Left lung (tissue), 10 donors: ENCODE results near the gene AP5S1. TPM values are rescaled to one million over a fixed set of nuclear protein-coding genes. Genes with fewer than 3 reads are reported as not detected.

Experiments used
- ATAC-seq: fragments of 200-7000 bp; cut with Tn5 transposase; one replicate; pipeline ENCODE4 v1.9.1; 2020; ENCODE audit warnings: moderate library complexity
- DNase-seq, 4 donors: peaks; one replicate each; pipeline ENCODE4 v3.0.0-alpha.2; 2013 to 2020
- H3K27ac ChIP-seq, 2 donors: fragments of 200-600 bp; sonication (generic) in 1 of 2; one replicate each; pipeline versions ENCODE4 v1.5.0 to v1.8.0; 2020 to 2021
- H3K27me3 ChIP-seq, 2 donors: fragments of 200-600 bp; sonication (generic) in 1 of 2; one replicate each; pipeline versions ENCODE4 v1.5.0 to v1.8.0; 2020 to 2021
- H3K36me3 ChIP-seq, 2 donors: fragments of 200-600 bp; sonication (generic) in 1 of 2; one replicate each; pipeline versions ENCODE4 v1.5.0 to v1.8.0; 2020 to 2021
- H3K4me1 ChIP-seq, 2 donors: fragments of 200-600 bp; one replicate each; pipeline ENCODE4 v1.8.0; 2021
- H3K4me3 ChIP-seq, 2 donors: fragments of 200-600 bp; sonication (generic) in 1 of 2; one replicate each; pipeline versions ENCODE4 v1.5.0 to v1.8.0; 2020 to 2021; ENCODE audit warnings: mild to moderate bottlenecking in 1 of 2
- H3K9me3 ChIP-seq, 2 donors: fragments of 200-600 bp; sonication (generic) in 1 of 2; one replicate each; pipeline versions ENCODE4 v1.5.0 to v1.8.0; 2020 to 2021
- intact Hi-C, 2 donors: fragments of 100-400 bp; cut with DNase I; formaldehyde crosslinking; loops; one replicate each; pipeline versions ENCODE4 v1.11.2 to v1.14.2; 2022
- polyA plus RNA-seq, 6 donors: library from polyadenylated mRNA; unstranded; fragments of 120-200 nt; gene quantifications; one replicate each; pipeline ENCODE4 v1.2.1, GENCODE V29; 2013; ENCODE audit not compliant: insufficient read length in 6 of 6
- total RNA-seq, 2 donors: library from RNA; stranded (reverse); fragmentation: NEBNext Ultra II Directional; extraction: Animal tissue kit (Norgen Biotek cat#: 25700); gene quantifications; one replicate each; pipeline ENCODE4 v1.2.1, GENCODE V29; 2021
- TF ChIP-seq, protein P1 (sequence below), 2 donors: fragments of 200-600 bp; sonication (generic) in 1 of 2; IDR thresholded peaks; one replicate each; pipeline versions ENCODE4 v1.5.0 to v1.8.0; 2021; ENCODE audit warnings: antibody characterized with exemption in 2 of 2
- donor health status: DM: no; HTN: yes; CAD: no.
- donor health status: DM: no; HTN: no; CAD: no.

AP5S1 gene
- total and polyA plus RNA-seq, 8 donors = 8.3 to 13.6 (median 11.9) TPM

GRCh38 chr20:3873507-3873906, 53.2 kb downstream of the AP5S1 start:
- no peaks in the 10 kb centered on the region for H3K27me3 ChIP-seq
- no peak overlapping the region for H3K27ac ChIP-seq
- no peaks in the 10 kb centered on the region for H3K9me3 ChIP-seq
- TF ChIP-seq, protein P1, sequence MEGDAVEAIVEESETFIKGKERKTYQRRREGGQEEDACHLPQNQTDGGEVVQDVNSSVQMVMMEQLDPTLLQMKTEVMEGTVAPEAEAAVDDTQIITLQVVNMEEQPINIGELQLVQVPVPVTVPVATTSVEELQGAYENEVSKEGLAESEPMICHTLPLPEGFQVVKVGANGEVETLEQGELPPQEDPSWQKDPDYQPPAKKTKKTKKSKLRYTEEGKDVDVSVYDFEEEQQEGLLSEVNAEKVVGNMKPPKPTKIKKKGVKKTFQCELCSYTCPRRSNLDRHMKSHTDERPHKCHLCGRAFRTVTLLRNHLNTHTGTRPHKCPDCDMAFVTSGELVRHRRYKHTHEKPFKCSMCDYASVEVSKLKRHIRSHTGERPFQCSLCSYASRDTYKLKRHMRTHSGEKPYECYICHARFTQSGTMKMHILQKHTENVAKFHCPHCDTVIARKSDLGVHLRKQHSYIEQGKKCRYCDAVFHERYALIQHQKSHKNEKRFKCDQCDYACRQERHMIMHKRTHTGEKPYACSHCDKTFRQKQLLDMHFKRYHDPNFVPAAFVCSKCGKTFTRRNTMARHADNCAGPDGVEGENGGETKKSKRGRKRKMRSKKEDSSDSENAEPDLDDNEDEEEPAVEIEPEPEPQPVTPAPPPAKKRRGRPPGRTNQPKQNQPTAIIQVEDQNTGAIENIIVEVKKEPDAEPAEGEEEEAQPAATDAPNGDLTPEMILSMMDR (IDR thresholded peaks at IDR 0.05) = no peak
- intact Hi-C loops = no loop called here
- no peak for ATAC-seq
- H3K4me3 ChIP-seq = no peak overlapping the region
- DNase-seq = peak in 1 of 4 donors; percentile 0
- peaks cover 0 to 5% of the 10 kb centered on the region in 2 donors for H3K4me1 ChIP-seq
- H3K36me3 ChIP-seq = peaks cover 0 to 51% of the 10 kb centered on the region in 2 donors

DNA sequence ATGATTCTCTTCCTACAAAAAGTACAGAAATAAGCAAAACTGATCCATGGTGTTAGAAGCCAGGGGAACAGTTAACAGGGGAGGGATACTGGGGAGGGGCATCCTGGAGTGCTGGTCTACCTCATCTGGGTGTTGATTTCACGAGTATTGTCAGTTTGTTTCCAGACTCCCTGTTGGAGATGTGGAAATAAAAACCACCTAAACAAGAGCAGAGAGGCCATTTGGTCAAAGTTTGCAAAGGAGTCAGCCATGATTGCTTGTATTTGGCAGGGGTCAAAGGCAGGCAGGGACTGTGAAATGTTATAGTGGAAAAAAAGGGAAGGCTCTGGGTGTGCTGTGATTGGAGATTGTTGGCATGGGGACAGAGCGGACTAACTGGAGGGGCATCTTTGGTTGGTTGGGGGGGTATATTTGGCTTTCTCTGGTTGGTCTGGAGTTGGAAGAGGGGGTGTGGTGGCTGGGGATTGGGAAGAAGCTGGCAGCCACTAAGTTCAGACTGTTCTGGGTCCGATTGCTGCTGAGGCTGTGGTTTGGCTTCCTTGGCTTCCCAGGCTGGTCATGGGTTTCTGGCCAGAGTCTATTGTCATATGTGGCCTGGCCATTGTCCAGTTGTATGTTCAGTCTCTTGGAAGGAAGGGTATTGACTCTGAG, 54.0 kb downstream of the AP5S1 start:
- H3K36me3 ChIP-seq = peaks cover 0 to 43% of the 10 kb centered on the region in 2 donors
- peaks cover 0 to 5% of the 10 kb centered on the region in 2 donors for H3K4me1 ChIP-seq
- no peaks in the 10 kb centered on the region for H3K27me3 ChIP-seq
- no peaks in the 10 kb centered on the region for H3K9me3 ChIP-seq
- DNase-seq = peak in 1 of 4 donors; percentile 38
- peak; percentile 24 for ATAC-seq
- no peak overlapping the region for H3K4me3 ChIP-seq
- intact Hi-C loops = no loop called here
- TF ChIP-seq, protein P1 (IDR thresholded peaks at IDR 0.05) = no peak
- no peak overlapping the region for H3K27ac ChIP-seq

DNA sequence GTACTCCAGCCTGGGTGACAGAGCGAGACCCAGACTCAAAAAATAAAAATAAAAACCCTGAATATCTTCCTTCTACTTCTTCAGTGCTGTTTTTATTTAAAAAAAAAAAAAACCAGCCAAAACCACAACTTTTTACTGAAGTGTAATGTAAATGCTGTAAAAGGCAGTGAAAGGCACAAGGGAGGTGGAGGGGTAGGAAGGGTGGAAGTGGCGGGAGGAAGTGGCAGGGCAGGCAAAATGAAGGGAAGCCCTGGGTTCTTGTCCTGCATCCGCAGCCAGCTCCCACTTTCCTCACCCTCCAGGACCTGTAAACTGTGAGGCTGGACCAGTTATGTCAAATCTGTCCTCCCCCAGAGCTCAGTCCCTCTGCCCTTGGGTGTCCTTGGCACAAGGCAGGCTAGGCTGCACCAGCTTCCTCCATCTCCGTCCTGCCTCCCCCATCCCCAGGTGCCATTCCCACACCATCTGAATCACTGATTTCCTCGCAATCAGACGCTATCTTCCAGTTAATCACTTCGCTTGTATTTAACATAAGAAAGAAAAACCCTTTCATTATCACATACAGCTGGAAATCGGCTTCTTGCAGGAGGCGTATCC, 55.1 kb downstream of the AP5S1 start:
- Histone ChIP-seq H3K4me1 (peaks cover 0 to 5% of the 10 kb centered on the region in 2 donors), H3K4me3 (no peak overlapping the region), H3K9me3 (no peaks in the 10 kb centered on the region), H3K27ac (no peak overlapping the region), H3K36me3 (peaks cover 0 to 35% of the 10 kb centered on the region in 2 donors), H3K27me3 (no peaks in the 10 kb centered on the region)
- peak in 1 of 4 donors; percentile 4 for DNase-seq
- ATAC-seq = peak; percentile 9
- intact Hi-C loops = no loop called here
- TF ChIP-seq, protein P1 (IDR thresholded peaks at IDR 0.05) = no peak

DNA sequence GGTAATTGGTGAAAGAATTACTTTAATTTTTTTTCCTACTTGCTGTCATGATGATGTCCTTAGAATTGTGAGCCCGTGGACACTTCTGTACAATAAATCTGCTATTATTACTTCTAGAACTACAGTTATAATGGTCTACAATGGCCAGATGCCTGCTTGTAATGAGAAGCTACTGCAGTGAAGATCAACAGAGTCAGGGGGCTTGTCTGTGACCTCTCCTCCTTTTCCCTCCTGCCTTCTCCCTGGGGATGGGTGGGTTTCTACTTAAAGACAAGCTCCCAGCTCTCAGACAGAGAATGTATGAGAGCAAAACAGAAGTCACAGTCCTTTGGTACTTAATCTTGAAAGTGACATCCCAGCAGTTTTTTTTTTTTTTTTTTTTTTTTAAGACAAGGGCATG, 55.7 kb downstream of the AP5S1 start:
- TF ChIP-seq, protein P1 (IDR thresholded peaks at IDR 0.05) = no peak
- Histone ChIP-seq H3K27ac (no peak overlapping the region), H3K36me3 (peaks cover 0 to 32% of the 10 kb centered on the region in 2 donors), H3K4me3 (no peak overlapping the region), H3K9me3 (no peaks in the 10 kb centered on the region), H3K27me3 (no peaks in the 10 kb centered on the region), H3K4me1 (peaks cover 0 to 5% of the 10 kb centered on the region in 2 donors)
- no peak for DNase-seq
- ATAC-seq = no peak
- intact Hi-C loops = no loop called here

DNA sequence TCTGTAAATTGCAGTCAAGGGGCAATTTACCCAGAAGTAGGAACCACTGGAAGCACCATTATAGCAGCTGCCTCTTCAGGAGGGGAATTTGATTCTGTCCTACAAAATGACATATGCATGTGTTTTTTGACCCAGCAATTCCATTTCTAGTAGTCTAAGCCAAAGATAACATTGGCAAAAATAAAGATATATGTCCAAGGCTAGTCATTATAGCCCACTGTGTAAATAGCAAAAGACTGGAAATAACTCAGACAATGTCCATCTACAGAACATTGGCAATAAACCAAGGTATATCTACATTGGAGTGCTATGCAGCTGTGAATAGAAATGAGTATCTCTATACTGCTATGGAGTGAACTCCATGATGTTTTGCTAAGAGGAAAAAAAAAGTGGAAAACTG, 56.3 kb downstream of the AP5S1 start:
- intact Hi-C loops = no loop called here
- H3K36me3 ChIP-seq = peaks cover 0 to 26% of the 10 kb centered on the region in 2 donors
- H3K27me3 ChIP-seq = no peaks in the 10 kb centered on the region
- no peak overlapping the region for H3K4me3 ChIP-seq
- no peaks in the 10 kb centered on the region for H3K9me3 ChIP-seq
- DNase-seq (no peak), ATAC-seq (no peak)
- TF ChIP-seq, protein P1 (IDR thresholded peaks at IDR 0.05) = no peak
- H3K27ac ChIP-seq = no peak overlapping the region
- H3K4me1 ChIP-seq = peaks cover 0 to 5% of the 10 kb centered on the region in 2 donors

Other genes with a start within 250 kb of the AP5S1 start
- not detected for gene GFRA4, start 157.1 kb upstream of the AP5S1 start, total RNA-seq
- not detected for gene GFRA4, start 157.1 kb upstream of the AP5S1 start, polyA plus RNA-seq
- gene ADAM33, start 138.5 kb upstream of the AP5S1 start, total RNA-seq = 10 to 100 TPM; 15.4 to 16.5 TPM
- 10 to 100 TPM in 4 of 6 donors, 1 to 10 TPM in 2; 7.4 to 18.6 (median 10.7) TPM for gene ADAM33, start 138.5 kb upstream of the AP5S1 start, polyA plus RNA-seq
- gene SIGLEC1, start 107.9 kb upstream of the AP5S1 start, total RNA-seq = 10 to 100 TPM; 22.8 to 45.8 TPM
- 1 to 10 TPM; 1.8 to 3.5 (median 2.5) TPM for gene SIGLEC1, start 107.9 kb upstream of the AP5S1 start, polyA plus RNA-seq
- 10 to 100 TPM; 14.6 to 22.1 TPM for gene HSPA12B, start 87.9 kb upstream of the AP5S1 start, total RNA-seq
- 10 to 100 TPM; 21.8 to 31.8 (median 26.0) TPM for gene HSPA12B, start 87.9 kb upstream of the AP5S1 start, polyA plus RNA-seq
- 10 to 100 TPM; 19.4 to 35.6 TPM for gene ADISSP, start 52.8 kb upstream of the AP5S1 start, total RNA-seq
- gene ADISSP, start 52.8 kb upstream of the AP5S1 start, polyA plus RNA-seq = 10 to 100 TPM; 20.9 to 37.3 (median 29.4) TPM
- 1 to 10 TPM in 1 of 2 donors, under 1 TPM in 1; 0.26 to 2.8 TPM for gene SPEF1, start 39.1 kb upstream of the AP5S1 start, total RNA-seq
- gene SPEF1, start 39.1 kb upstream of the AP5S1 start, polyA plus RNA-seq = 1 to 10 TPM in 4 of 6 donors, under 1 TPM in 2; 0.63 to 4.0 (median 1.9) TPM
- gene CENPB, start 33.8 kb upstream of the AP5S1 start, total RNA-seq = 10 to 100 TPM; 78.5 to 94.5 TPM
- gene CENPB, start 33.8 kb upstream of the AP5S1 start, polyA plus RNA-seq = 10 to 100 TPM; 38.0 to 62.1 (median 52.9) TPM
- 100 to 1,000 TPM; 111 to 121 TPM for gene CDC25B, start 24.2 kb upstream of the AP5S1 start, total RNA-seq
- 10 to 100 TPM; 50.8 to 77.9 (median 55.1) TPM for gene CDC25B, start 24.2 kb upstream of the AP5S1 start, polyA plus RNA-seq
- gene MAVS, start 26.3 kb downstream of the AP5S1 start, total RNA-seq = 10 to 100 TPM; 37.3 to 38.7 TPM
- 10 to 100 TPM; 25.4 to 33.4 (median 31.2) TPM for gene MAVS, start 26.3 kb downstream of the AP5S1 start, polyA plus RNA-seq
- gene PANK2, start 68.8 kb downstream of the AP5S1 start, total RNA-seq = 10 to 100 TPM; 39.4 to 47.8 TPM
- 10 to 100 TPM; 34.1 to 41.0 (median 36.5) TPM for gene PANK2, start 68.8 kb downstream of the AP5S1 start, polyA plus RNA-seq
- gene RNF24, start 195.0 kb downstream of the AP5S1 start, total RNA-seq = 10 to 100 TPM; 27.4 to 46.2 TPM
- gene RNF24, start 195.0 kb downstream of the AP5S1 start, polyA plus RNA-seq = 10 to 100 TPM; 20.4 to 29.5 (median 25.7) TPM